LNCaP clone FGC (cell line): ENCODE measurements around the gene TAF4.

Source experiments
- DNase-seq: peaks from one replicate; pipeline ENCODE4 v3.0.0-alpha.2; 2011; ENCODE audit warnings: low read depth
- H3K4me3 ChIP-seq: 2 replicates; pipeline ENCODE4 v1.5.1; 2011; ENCODE audit warnings: mild to moderate bottlenecking, low read depth, low read length, control low read depth
- CTCF ChIP-seq: IDR thresholded peaks from 2 replicates; pipeline ENCODE4 v1.5.1; 2012; ENCODE audit warnings: mild to moderate bottlenecking; ENCODE audit not compliant: control insufficient read depth, insufficient read depth; ENCODE audit errors: extremely low read depth

Gene TAF4

GRCh38 chr20:62019881-62020492, 45.7 kb downstream of the TAF4 start:
- no peak overlapping the region for H3K4me3 ChIP-seq
- TF ChIP-seq CTCF: no peak
- DNase-seq: no peak

GRCh38 chr20:62019144-62019805, 46.4 kb downstream of the TAF4 start:
- no peak for DNase-seq
- H3K4me3 ChIP-seq: no peak overlapping the region
- TF ChIP-seq CTCF: no peak

DNA sequence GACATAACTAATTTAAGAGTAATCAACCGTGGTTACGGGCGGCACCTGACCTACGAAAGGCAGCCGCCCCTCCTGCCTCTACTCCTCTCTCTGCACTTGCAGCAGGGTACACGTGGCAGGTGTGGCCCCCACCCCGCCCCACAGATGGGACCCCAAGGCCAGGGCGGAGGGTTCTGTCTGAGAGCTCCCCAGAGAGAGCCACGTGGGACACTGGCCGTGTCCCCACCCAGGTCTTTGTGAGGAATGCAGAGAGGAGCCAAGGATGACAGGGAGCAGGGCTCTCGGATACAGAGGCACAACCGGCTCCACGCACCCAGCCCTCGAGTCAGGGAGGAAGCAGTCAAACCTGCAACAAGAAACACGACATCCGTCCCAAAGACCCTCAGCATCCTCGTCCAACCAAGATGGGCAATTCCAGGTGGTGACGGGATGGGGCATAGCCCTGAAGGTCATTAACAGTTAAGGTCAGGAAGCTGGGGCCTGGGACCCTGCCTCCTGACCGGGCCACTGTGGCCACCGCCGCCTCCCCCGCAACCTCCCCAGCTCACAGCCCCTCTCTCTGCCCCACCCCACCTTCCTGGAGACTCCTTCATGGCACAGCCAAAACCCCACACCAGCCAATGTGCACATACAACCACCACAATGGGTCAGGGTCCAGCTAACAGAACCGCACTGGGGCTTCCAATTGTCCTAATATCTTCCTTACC, 47.1 kb downstream of the TAF4 start:
- TF ChIP-seq CTCF: no peak
- no peak overlapping the region for H3K4me3 ChIP-seq
- no peak for DNase-seq

GRCh38 chr20:62015540-62016288, 50.0 kb downstream of the TAF4 start:
- DNase-seq: no peak
- H3K4me3 ChIP-seq: no peak overlapping the region
- TF ChIP-seq CTCF: no peak

GRCh38 chr20:62014889-62015537, 50.7 kb downstream of the TAF4 start:
- TF ChIP-seq CTCF: no peak
- no peak overlapping the region for H3K4me3 ChIP-seq
- DNase-seq: no peak

DNA sequence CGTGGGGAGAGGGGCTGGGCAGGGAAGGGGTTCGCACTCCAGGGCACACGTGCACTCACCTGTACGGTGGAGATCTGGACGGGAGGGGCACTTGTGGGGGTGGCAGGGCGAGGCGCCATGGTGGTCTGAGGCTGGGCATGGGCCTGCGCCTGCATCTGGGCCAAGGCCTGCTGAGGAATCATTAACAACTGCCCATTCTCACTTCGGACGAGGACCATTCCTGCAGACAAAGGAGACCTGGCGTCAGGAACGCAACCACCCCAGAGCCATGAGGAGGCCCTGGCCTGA, 51.2 kb downstream of the TAF4 start:
- no peak for DNase-seq
- TF ChIP-seq CTCF: no peak
- H3K4me3 ChIP-seq: no peak overlapping the region
